Measurements from ENCODE around the gene OXA1L. TPM values are rescaled to one million over a fixed set of nuclear protein-coding genes. Genes with fewer than 3 reads are reported as not detected.

Gene OXA1L
- total RNA-seq, 1 donor from 2014 or later: 114 TPM

DNA sequence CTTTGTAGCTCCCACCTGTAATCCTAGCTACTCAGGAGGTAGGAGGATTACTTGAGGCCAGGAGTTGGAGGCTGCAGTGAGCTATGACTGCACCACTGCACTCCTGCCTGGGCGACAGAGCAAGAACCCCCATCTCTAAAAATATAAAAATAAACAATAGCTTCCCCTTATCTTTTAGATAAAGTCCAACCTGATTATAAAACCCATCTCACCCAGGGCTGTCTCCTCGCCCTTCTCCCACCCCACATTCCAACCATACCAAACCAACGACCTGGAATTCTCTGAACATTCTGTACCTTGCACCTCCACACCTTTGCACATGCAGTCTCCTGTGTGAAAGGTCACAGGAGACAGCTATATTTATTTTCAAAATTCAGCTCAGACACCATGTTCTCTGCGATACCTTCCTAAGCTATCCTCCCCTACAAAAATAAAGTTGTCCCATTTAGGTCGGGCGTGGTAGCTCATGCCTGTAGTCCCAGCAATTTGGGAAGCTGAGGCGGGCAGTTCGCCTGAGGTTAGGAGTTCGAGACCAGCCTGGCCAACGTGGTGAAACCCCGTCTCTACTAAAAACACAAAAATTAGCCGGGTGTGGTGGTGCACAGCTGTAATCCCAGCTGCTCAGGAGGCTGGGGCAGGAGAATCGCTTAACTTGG, 41.1 kb downstream of the OXA1L start:
- Mint-ChIP-seq H3K27ac (ENCODE audit: unreplicated experiment) (no peak overlapping the region), H3K27me3 (ENCODE audit: unreplicated experiment) (peaks cover 10% of the 10 kb centered on the region), H3K4me1 (ENCODE audit: unreplicated experiment) (no peaks in the 10 kb centered on the region), H3K36me3 (ENCODE audit: unreplicated experiment) (no peaks in the 10 kb centered on the region), H3K4me3 (ENCODE audit: unreplicated experiment) (no peak overlapping the region), H3K9me3 (ENCODE audit: unreplicated experiment) (no peaks in the 10 kb centered on the region)
- no peak for DNase-seq (ENCODE audit: extremely low spot score, unreplicated experiment)
- TF ChIP-seq, protein P1, sequence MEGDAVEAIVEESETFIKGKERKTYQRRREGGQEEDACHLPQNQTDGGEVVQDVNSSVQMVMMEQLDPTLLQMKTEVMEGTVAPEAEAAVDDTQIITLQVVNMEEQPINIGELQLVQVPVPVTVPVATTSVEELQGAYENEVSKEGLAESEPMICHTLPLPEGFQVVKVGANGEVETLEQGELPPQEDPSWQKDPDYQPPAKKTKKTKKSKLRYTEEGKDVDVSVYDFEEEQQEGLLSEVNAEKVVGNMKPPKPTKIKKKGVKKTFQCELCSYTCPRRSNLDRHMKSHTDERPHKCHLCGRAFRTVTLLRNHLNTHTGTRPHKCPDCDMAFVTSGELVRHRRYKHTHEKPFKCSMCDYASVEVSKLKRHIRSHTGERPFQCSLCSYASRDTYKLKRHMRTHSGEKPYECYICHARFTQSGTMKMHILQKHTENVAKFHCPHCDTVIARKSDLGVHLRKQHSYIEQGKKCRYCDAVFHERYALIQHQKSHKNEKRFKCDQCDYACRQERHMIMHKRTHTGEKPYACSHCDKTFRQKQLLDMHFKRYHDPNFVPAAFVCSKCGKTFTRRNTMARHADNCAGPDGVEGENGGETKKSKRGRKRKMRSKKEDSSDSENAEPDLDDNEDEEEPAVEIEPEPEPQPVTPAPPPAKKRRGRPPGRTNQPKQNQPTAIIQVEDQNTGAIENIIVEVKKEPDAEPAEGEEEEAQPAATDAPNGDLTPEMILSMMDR (IDR thresholded peaks at IDR 0.05): no peak

DNA sequence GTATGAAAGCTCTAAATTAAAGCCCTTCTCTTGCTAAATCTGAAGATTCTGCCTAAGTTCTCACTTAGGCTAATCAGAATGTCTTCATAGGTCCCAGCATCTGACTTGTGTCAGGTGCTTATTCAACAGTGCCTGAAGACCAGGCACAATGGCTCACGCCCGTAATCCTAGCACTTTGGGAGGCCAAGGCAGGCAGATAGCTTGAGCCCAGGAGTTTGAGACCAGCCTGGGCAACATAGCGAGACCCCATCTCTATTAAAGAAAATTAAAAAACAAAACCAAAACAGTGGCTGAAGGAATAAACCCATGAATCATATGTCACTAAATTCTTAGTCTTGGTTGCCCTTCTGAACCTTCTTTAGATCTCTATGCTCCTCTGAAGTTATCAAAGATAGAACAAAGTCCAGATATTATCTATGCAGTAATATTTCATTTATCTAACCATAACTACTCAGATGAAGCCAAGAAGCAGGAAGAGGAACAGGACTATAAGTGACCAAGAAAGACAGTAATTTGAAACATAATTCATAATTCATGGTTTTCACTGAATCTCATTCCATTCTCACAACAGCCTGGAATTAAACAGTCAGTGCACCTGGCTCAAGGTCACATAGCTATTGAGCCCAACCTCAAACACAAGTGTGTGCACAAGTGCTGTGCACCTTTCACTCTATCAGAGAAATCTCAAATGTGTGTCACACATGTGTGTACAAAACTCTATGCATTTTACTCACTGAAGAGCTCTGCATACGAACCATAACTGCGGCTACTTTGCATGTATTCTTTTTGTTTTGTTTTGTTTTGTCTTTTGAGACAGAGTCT, 42.1 kb downstream of the OXA1L start:
- peaks cover 6% of the 10 kb centered on the region for H3K27me3 Mint-ChIP-seq (ENCODE audit: unreplicated experiment)
- H3K4me3 Mint-ChIP-seq (ENCODE audit: unreplicated experiment): no peak overlapping the region
- H3K36me3 Mint-ChIP-seq (ENCODE audit: unreplicated experiment): no peaks in the 10 kb centered on the region
- no peak for DNase-seq (ENCODE audit: extremely low spot score, unreplicated experiment)
- H3K27ac Mint-ChIP-seq (ENCODE audit: unreplicated experiment): no peak overlapping the region
- TF ChIP-seq, protein P1 (IDR thresholded peaks at IDR 0.05): no peak
- H3K4me1 Mint-ChIP-seq (ENCODE audit: unreplicated experiment): no peaks in the 10 kb centered on the region
- H3K9me3 Mint-ChIP-seq (ENCODE audit: unreplicated experiment): no peaks in the 10 kb centered on the region

DNA sequence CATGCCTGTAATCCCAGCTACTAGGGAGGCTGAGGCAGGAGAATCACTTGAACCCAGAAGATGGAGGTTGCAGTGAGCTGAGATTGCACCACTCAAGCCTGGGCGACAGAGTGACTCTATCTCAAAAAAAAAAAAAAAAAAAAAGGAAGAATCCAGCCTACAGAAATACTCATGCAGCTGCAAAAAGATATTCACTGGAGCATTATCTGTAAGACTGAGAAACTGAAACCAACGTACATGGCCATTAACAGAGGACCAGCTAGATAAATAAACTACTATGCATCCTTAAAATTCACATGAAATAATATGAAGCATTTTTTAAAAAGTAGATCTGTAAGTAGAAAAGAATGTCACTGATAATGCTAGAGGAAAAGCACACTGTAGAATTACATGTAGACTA, 45.2 kb downstream of the OXA1L start:
- no peaks in the 10 kb centered on the region for H3K27me3 Mint-ChIP-seq (ENCODE audit: unreplicated experiment)
- H3K4me3 Mint-ChIP-seq (ENCODE audit: unreplicated experiment): no peak overlapping the region
- H3K9me3 Mint-ChIP-seq (ENCODE audit: unreplicated experiment): no peaks in the 10 kb centered on the region
- TF ChIP-seq, protein P1 (IDR thresholded peaks at IDR 0.05): no peak
- no peak overlapping the region for H3K27ac Mint-ChIP-seq (ENCODE audit: unreplicated experiment)
- DNase-seq (ENCODE audit: extremely low spot score, unreplicated experiment): no peak
- H3K4me1 Mint-ChIP-seq (ENCODE audit: unreplicated experiment): peaks cover 9% of the 10 kb centered on the region
- H3K36me3 Mint-ChIP-seq (ENCODE audit: unreplicated experiment): no peaks in the 10 kb centered on the region

DNA sequence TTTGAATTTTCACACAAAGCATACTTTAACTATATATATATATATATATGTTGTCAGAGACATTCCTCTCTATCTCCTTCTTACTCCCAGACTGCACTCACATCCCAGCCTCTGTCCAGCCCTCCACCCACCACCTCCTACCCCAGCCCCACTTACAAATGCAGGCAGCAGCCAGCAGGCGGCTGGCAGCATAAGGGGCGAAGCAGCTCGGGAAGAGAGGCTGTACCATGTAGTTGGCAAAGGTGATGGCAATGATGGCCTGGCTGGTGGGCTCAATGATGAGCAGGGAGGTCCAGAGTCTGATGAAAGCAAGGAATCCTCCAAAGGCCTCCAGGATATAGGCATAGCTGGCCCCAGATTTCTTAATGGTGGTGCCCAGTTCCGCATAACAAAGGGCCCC, 46.3 kb downstream of the OXA1L start:
- peaks cover 9% of the 10 kb centered on the region for H3K4me1 Mint-ChIP-seq (ENCODE audit: unreplicated experiment)
- H3K4me3 Mint-ChIP-seq (ENCODE audit: unreplicated experiment): no peak overlapping the region
- H3K27me3 Mint-ChIP-seq (ENCODE audit: unreplicated experiment): no peaks in the 10 kb centered on the region
- no peak overlapping the region for H3K27ac Mint-ChIP-seq (ENCODE audit: unreplicated experiment)
- no peak for DNase-seq (ENCODE audit: extremely low spot score, unreplicated experiment)
- TF ChIP-seq, protein P1 (IDR thresholded peaks at IDR 0.05): no peak
- no peaks in the 10 kb centered on the region for H3K36me3 Mint-ChIP-seq (ENCODE audit: unreplicated experiment)
- H3K9me3 Mint-ChIP-seq (ENCODE audit: unreplicated experiment): no peaks in the 10 kb centered on the region

DNA sequence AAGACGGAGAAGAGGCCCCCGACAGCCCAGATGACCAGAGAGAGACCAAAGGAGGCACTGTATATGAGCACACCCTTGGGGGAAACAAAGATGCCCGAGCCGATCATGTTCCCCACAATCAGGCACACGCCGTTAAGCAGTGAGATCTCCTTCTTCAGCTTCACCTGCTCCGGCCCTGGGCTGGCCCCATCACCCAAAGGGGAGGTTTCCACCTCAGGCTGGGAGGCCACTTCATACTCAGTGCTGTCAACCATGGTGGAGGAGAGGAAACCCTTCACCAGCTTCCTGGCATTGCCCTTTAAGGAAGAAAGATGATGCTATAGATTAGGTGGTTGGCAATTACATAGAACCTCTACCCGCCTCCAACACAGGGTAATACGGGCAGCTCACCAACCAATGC, 46.7 kb downstream of the OXA1L start:
- TF ChIP-seq, protein P1 (IDR thresholded peaks at IDR 0.05): no peak
- Mint-ChIP-seq H3K36me3 (ENCODE audit: unreplicated experiment) (no peaks in the 10 kb centered on the region), H3K4me1 (ENCODE audit: unreplicated experiment) (peaks cover 11% of the 10 kb centered on the region), H3K9me3 (ENCODE audit: unreplicated experiment) (no peaks in the 10 kb centered on the region), H3K27ac (ENCODE audit: unreplicated experiment) (no peak overlapping the region), H3K4me3 (ENCODE audit: unreplicated experiment) (no peak overlapping the region), H3K27me3 (ENCODE audit: unreplicated experiment) (no peaks in the 10 kb centered on the region)
- DNase-seq (ENCODE audit: extremely low spot score, unreplicated experiment): no peak
